Measurements from ENCODE around the gene NPFFR1. TPM values are rescaled to one million over a fixed set of nuclear protein-coding genes. Genes with fewer than 3 reads are reported as not detected.

NPFFR1 gene
- total and polyA plus RNA-seq, 3 donors from 2014 or later, result 2.6 to 6.6 (median 2.8) TPM

DNA sequence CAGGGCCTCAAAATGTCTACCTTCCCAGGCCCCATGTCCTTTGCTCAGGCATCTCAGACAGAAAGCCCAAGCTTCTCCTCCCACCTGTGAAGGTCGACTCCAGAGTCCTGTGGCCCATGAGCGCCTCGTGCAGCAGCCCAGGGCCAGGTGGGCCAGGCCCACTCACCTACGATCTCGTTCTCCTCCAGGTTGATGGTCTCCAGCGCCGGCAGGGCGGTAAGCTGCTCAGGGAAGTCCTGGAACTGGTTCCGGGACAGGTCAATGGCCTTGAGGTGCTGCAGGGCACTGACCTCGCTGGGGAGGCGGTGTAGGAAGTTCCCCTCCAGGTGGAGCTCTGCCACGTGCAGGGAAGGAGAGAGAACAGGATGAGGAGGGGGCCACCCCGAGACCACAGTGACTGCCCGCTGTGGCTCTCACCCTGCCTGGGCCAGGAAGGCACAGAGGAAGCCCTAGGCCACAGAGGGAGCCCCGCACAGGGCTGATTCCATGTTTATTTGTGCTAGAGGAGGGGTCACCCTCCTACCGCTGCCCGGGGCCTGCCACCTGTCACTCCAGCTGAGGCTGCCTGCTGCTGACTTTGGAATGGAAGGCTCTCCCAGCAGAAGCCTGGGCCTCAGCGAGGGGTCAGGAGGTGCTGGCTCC is 40.0 kb upstream of the NPFFR1 start:
- intact Hi-C loops (cut with DNase I; ENCODE audit: low total_unique reads), result no loop called here
- Histone ChIP-seq H3K9me3 (no peaks in the 10 kb centered on the region), H3K36me3 (ENCODE audit: low read depth, missing control alignments) (no peaks in the 10 kb centered on the region), H3K27ac (no peak overlapping the region), H3K4me3 (no peak overlapping the region), H3K27me3 (no peaks in the 10 kb centered on the region), H3K4me1 (peaks cover 3% of the 10 kb centered on the region)
- no peak for DNase-seq
- TF ChIP-seq POLR2A (IDR thresholded peaks at IDR 0.05), result no peak
- TF ChIP-seq, protein P1, sequence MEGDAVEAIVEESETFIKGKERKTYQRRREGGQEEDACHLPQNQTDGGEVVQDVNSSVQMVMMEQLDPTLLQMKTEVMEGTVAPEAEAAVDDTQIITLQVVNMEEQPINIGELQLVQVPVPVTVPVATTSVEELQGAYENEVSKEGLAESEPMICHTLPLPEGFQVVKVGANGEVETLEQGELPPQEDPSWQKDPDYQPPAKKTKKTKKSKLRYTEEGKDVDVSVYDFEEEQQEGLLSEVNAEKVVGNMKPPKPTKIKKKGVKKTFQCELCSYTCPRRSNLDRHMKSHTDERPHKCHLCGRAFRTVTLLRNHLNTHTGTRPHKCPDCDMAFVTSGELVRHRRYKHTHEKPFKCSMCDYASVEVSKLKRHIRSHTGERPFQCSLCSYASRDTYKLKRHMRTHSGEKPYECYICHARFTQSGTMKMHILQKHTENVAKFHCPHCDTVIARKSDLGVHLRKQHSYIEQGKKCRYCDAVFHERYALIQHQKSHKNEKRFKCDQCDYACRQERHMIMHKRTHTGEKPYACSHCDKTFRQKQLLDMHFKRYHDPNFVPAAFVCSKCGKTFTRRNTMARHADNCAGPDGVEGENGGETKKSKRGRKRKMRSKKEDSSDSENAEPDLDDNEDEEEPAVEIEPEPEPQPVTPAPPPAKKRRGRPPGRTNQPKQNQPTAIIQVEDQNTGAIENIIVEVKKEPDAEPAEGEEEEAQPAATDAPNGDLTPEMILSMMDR (IDR thresholded peaks at IDR 0.05), result no peak
- 89 to 94% methylated on average over 16 to 18 of the region's 18 CpGs for WGBS, 2 donors

GRCh38 chr10:70323138-70323696 is 39.4 kb upstream of the NPFFR1 start:
- no peak for DNase-seq
- TF ChIP-seq POLR2A (IDR thresholded peaks at IDR 0.05), result no peak
- TF ChIP-seq, protein P1 (IDR thresholded peaks at IDR 0.05), result no peak

GRCh38 chr10:70321897-70322890 is 38.4 kb upstream of the NPFFR1 start:
- DNase-seq, result no peak
- intact Hi-C loops (cut with DNase I; ENCODE audit: low total_unique reads), result no loop called here
- TF ChIP-seq, protein P1 (IDR thresholded peaks at IDR 0.05), result no peak
- no peak for TF ChIP-seq POLR2A (IDR thresholded peaks at IDR 0.05)
- 88 to 92% methylated on average over 13 to 19 of the region's 19 CpGs for WGBS, 2 donors
- H3K27ac ChIP-seq, result no peak overlapping the region
- peaks cover 3% of the 10 kb centered on the region for H3K4me1 ChIP-seq
- H3K27me3 ChIP-seq, result no peaks in the 10 kb centered on the region
- H3K36me3 ChIP-seq (ENCODE audit: low read depth, missing control alignments), result no peaks in the 10 kb centered on the region
- no peaks in the 10 kb centered on the region for H3K9me3 ChIP-seq
- no peak overlapping the region for H3K4me3 ChIP-seq

More at GRCh38 chr10:70323138-70323696, 39.4 kb upstream of the NPFFR1 start:
- H3K36me3 ChIP-seq (ENCODE audit: low read depth, missing control alignments), result no peaks in the 10 kb centered on the region
- no peaks in the 10 kb centered on the region for H3K27me3 ChIP-seq
- WGBS, 2 donors, result 95 to 100% methylated on average over 4 to 9 of the region's 9 CpGs
- no peak overlapping the region for H3K4me3 ChIP-seq
- H3K4me1 ChIP-seq, result peaks cover 3% of the 10 kb centered on the region
- H3K27ac ChIP-seq, result no peak overlapping the region
- intact Hi-C loops (cut with DNase I; ENCODE audit: low total_unique reads), result no loop called here
- no peaks in the 10 kb centered on the region for H3K9me3 ChIP-seq

GRCh38 chr10:70321233-70321632 is 37.4 kb upstream of the NPFFR1 start:
- DNase-seq, result no peak
- peaks cover 3% of the 10 kb centered on the region for H3K4me1 ChIP-seq
- H3K27ac ChIP-seq, result no peak overlapping the region
- no peaks in the 10 kb centered on the region for H3K27me3 ChIP-seq
- 73 to 94% methylated on average over 5 of the region's 5 CpGs for WGBS, 2 donors
- intact Hi-C loops (cut with DNase I; ENCODE audit: low total_unique reads), result no loop called here
- no peak for TF ChIP-seq POLR2A (IDR thresholded peaks at IDR 0.05)
- TF ChIP-seq, protein P1 (IDR thresholded peaks at IDR 0.05), result no peak
- H3K4me3 ChIP-seq, result no peak overlapping the region
- no peaks in the 10 kb centered on the region for H3K9me3 ChIP-seq
- H3K36me3 ChIP-seq (ENCODE audit: low read depth, missing control alignments), result no peaks in the 10 kb centered on the region
